K562 (cell line): ENCODE measurements around the gene LRP1-AS. TPM values are rescaled to one million over a fixed set of nuclear protein-coding genes. Genes with fewer than 3 reads are reported as not detected.

Experiments
- ADNP ChIP-seq: fragments of 200-800 bp; sonication (Bioruptor generic); IDR thresholded peaks from 2 replicates; pipeline ENCODE4 v1.6.1; 2016; ENCODE audit warnings: missing genetic modification characterization, missing compliant biosample characterization
- ATF3 ChIP-seq, 2 experiments: fragments of 450-650 bp in 1 of 2; sonication (generic) in 1 of 2; formaldehyde crosslinking in 1 of 2; IDR thresholded peaks in 1 of 2; conservative IDR thresholded peaks in 1 of 2; 2 replicates each; pipeline versions ENCODE4 v1.6.1 to v1.8.1; 2016 to 2023; ENCODE audit warnings: mild to moderate bottlenecking in 2 of 2, moderate library complexity in 2 of 2, inconsistent platforms in 1 of 2, missing genetic modification reagents in 1 of 2
- ATF6 ChIP-seq: sonication (generic); formaldehyde crosslinking; IDR thresholded peaks from 2 replicates; pipeline ENCODE4 v1.4.0; 2020; ENCODE audit warnings: mild to moderate bottlenecking, missing genetic modification reagents
- CUX1 ChIP-seq: fragments of 200-800 bp; sonication (Bioruptor generic); IDR thresholded peaks from 2 replicates; pipeline ENCODE4 v1.6.1; 2016; ENCODE audit warnings: missing genetic modification characterization, missing compliant biosample characterization
- ELF2 ChIP-seq: fragments of 250-450 bp; sonication (Bioruptor Pico); IDR thresholded peaks from 2 replicates; pipeline ENCODE4 v1.5.0; 2021; ENCODE audit warnings: mild to moderate bottlenecking
- EP300 ChIP-seq: IDR thresholded peaks from 2 replicates; pipeline ENCODE4 v1.6.1; 2012; ENCODE audit warnings: low read length, improper control_type of control experiment
- ILK ChIP-seq: fragments of 450-650 bp; IDR thresholded peaks from 2 replicates; pipeline ENCODE4 v1.6.1; 2016; ENCODE audit warnings: missing genetic modification characterization, low read depth, mild to moderate bottlenecking, missing compliant biosample characterization, moderate library complexity, borderline replicate concordance
- MAFF ChIP-seq: IDR thresholded peaks from 2 replicates; pipeline ENCODE4 v1.6.1; 2012; ENCODE audit warnings: low read length, improper control_type of control experiment
- MBD2 ChIP-seq: sonication (generic); IDR thresholded peaks from 2 replicates; pipeline ENCODE4 v1.6.1; 2016; ENCODE audit warnings: low read depth, borderline replicate concordance
- MEIS2 ChIP-seq: fragments of 450-650 bp; IDR thresholded peaks from 2 replicates; pipeline ENCODE4 v1.6.1; 2014; ENCODE audit warnings: mild to moderate bottlenecking; ENCODE audit not compliant: partially characterized antibody
- NFATC3 ChIP-seq: fragments of 450-650 bp; IDR thresholded peaks from 2 replicates; pipeline ENCODE4 v1.6.1; 2017; ENCODE audit warnings: mild to moderate bottlenecking
- NRF1 ChIP-seq, 2 experiments: fragments of 450-650 bp; IDR thresholded peaks in 1 of 2; conservative IDR thresholded peaks in 1 of 2; 2 replicates each; pipeline ENCODE4 v1.6.1; 2014; ENCODE audit warnings: mild to moderate bottlenecking in 2 of 2
- PTTG1 ChIP-seq: fragments of 450-650 bp; IDR thresholded peaks from 2 replicates; pipeline ENCODE4 v1.6.1; 2016; ENCODE audit warnings: low read depth, mild to moderate bottlenecking, missing genetic modification characterization, missing compliant biosample characterization
- RBBP5 ChIP-seq: fragments of 200-600 bp; sonication (generic); IDR thresholded peaks from 2 replicates; pipeline ENCODE4 v1.6.1; 2012; ENCODE audit warnings: borderline replicate concordance, mild to moderate bottlenecking, low read length, control low read depth, inconsistent platforms; ENCODE audit not compliant: insufficient read depth, poor library complexity, severe bottlenecking
- SREBF2 ChIP-seq: sonication (generic); formaldehyde crosslinking; IDR thresholded peaks from 2 replicates; pipeline ENCODE4 v1.4.0; 2020; ENCODE audit warnings: mild to moderate bottlenecking, missing genetic modification reagents
- SRSF7 ChIP-seq: fragments of 200-400 bp; formaldehyde crosslinking; optimal IDR thresholded peaks from 2 replicates; pipeline ENCODE3; 2017; ENCODE audit warnings: mild to moderate bottlenecking, low read depth, low read length
- VEZF1 ChIP-seq: fragments of 200-800 bp; sonication (Bioruptor generic); IDR thresholded peaks from 2 replicates; pipeline ENCODE4 v1.6.1; 2017; ENCODE audit warnings: missing genetic modification characterization, missing compliant biosample characterization
- XRCC4 ChIP-seq: IDR thresholded peaks from one replicate; pipeline ENCODE4 v1.6.1; 2011; ENCODE audit not compliant: insufficient read depth, insufficient read length; ENCODE audit errors: extremely low read depth
- ZNF184 ChIP-seq: sonication (generic); formaldehyde crosslinking; IDR thresholded peaks from 2 replicates; pipeline ENCODE4 v1.5.0; 2020; ENCODE audit warnings: missing genetic modification reagents
- ZNF316 ChIP-seq: fragments of 450-650 bp; IDR thresholded peaks from 2 replicates; pipeline ENCODE4 v1.6.1; 2016
- polyA plus RNA-seq, 8 experiments: library from polyadenylated mRNA; depleted of rRNA in 4 of 8; stranded (reverse) in 5 of 8; unstranded in 3 of 8; fragments of >200 nt; fragmentation: Nextera tagmentation in 2 of 8; fragmentation: Illumina TruSeq in 1 of 8; extraction: Ambion mirVana in 2 of 8; extraction: Trizol in 1 of 8; gene quantifications; 2 replicates each; pipeline versions ENCODE4 v1.2.1 to v1.2.3, GENCODE V29; 2011 to 2014; ENCODE audit warnings: inconsistent platforms in 1 of 8, missing spikeins in 1 of 8
- total RNA-seq, 7 experiments: library from RNA; depleted of rRNA in 6 of 7; stranded (reverse); fragments of >200 nt in 6 of 7; fragmentation: Illumina TruSeq in 2 of 7; extraction: Trizol in 2 of 7; gene quantifications; 2 replicates each; pipeline versions ENCODE4 v1.2.1 to v1.2.3, GENCODE V29; 2011 to 2021; ENCODE audit warnings: low replicate concordance in 1 of 7

The LRP1-AS gene
- total and polyA plus RNA-seq, 9 of the 15 experiments (the other 6 are each of a cell fraction or from before 2014, with no cell fraction given) = not detected

GRCh38 chr12:57097554-57097835 lies 49.9 kb downstream of the LRP1-AS start (continued):
- TF ChIP-seq SREBF2 (CRISPR knock-in tag) (no peak), MEIS2 (peak; percentile 40), MAFF (no peak), ADNP (tag) (no peak), CUX1 (CRISPR knock-in tag) (no peak), EP300 (0 out of 2 replicates have a peak, but pooled peaks have one; percentile 17), RBBP5 (no peak), VEZF1 (peak; percentile 28; the same call in 1 of the 2 replicates), ATF3 (IDR thresholded peaks at IDR 0.05) (peak; percentile 76), ATF3 (CRISPR knock-in tag; conservative IDR thresholded peaks at IDR 0.05) (no peak; the same call in 1 of the 2 replicates), NRF1 (conservative IDR thresholded peaks at IDR 0.05 in 1 of 2, IDR thresholded peaks at IDR 0.05 in 1 of 2) (0 out of 4 replicates have a peak, but pooled peaks of 1 of the 2 experiments have one; percentile 13), ZNF316 (no peak), SRSF7 (no peak), ELF2 (no peak), XRCC4 (no peak), MBD2 (no peak), ATF6 (no peak), PTTG1 (tag) (no peak), ZNF184 (CRISPR knock-in tag) (no peak), NFATC3 (no peak), ILK (tag) (no peak)
